ENCODE measurements around the gene NTNG1. TPM values are rescaled to one million over a fixed set of nuclear protein-coding genes. Genes with fewer than 3 reads are reported as not detected.

The NTNG1 gene
- total RNA-seq, 1 donor from 2014 or later, result 1.1 TPM

GRCh38 chr1:107123741-107124140 lies 17.1 kb upstream of the NTNG1 start:
- no peak for DNase-seq (ENCODE audit: low spot score, unreplicated experiment)

GRCh38 chr1:107124694-107125093 lies 16.1 kb upstream of the NTNG1 start:
- TF ChIP-seq CTCF (IDR thresholded peaks at IDR 0.05; ENCODE audit: unreplicated experiment), result no peak
- Mint-ChIP-seq H3K27me3 (no peaks in the 10 kb centered on the region), H3K9me3 (ENCODE audit: low read depth) (no peaks in the 10 kb centered on the region), H3K4me3 (ENCODE audit: low read depth) (no peak overlapping the region), H3K36me3 (ENCODE audit: insufficient read depth) (no peaks in the 10 kb centered on the region), H3K27ac (no peak overlapping the region), H3K4me1 (ENCODE audit: low read depth) (no peaks in the 10 kb centered on the region)
- DNase-seq (ENCODE audit: low spot score, unreplicated experiment), result no peak

More at GRCh38 chr1:107123741-107124140, 17.1 kb upstream of the NTNG1 start:
- Mint-ChIP-seq H3K9me3 (ENCODE audit: low read depth) (no peaks in the 10 kb centered on the region), H3K4me3 (ENCODE audit: low read depth) (no peak overlapping the region), H3K36me3 (ENCODE audit: insufficient read depth) (no peaks in the 10 kb centered on the region), H3K27ac (no peak overlapping the region), H3K27me3 (no peaks in the 10 kb centered on the region), H3K4me1 (ENCODE audit: low read depth) (no peaks in the 10 kb centered on the region)
- TF ChIP-seq CTCF (IDR thresholded peaks at IDR 0.05; ENCODE audit: unreplicated experiment), result no peak

- Mint-ChIP-seq H3K36me3 (ENCODE audit: insufficient read depth) (no peaks in the 10 kb centered on the region), H3K27ac (no peak overlapping the region), H3K27me3 (peaks cover 3% of the 10 kb centered on the region), H3K9me3 (ENCODE audit: low read depth) (no peaks in the 10 kb centered on the region), H3K4me1 (ENCODE audit: low read depth) (no peaks in the 10 kb centered on the region), H3K4me3 (ENCODE audit: low read depth) (no peak overlapping the region)
- no peak for DNase-seq (ENCODE audit: low spot score, unreplicated experiment)
- no peak for TF ChIP-seq CTCF (IDR thresholded peaks at IDR 0.05; ENCODE audit: unreplicated experiment)
These were observed 8.6 kb upstream of the NTNG1 start for GRCh38 chr1:107132195-107132594.

GRCh38 chr1:107132780-107133179 lies 8.1 kb upstream of the NTNG1 start:
- Mint-ChIP-seq H3K9me3 (ENCODE audit: low read depth) (no peaks in the 10 kb centered on the region), H3K27me3 (peaks cover 6% of the 10 kb centered on the region), H3K27ac (no peak overlapping the region), H3K4me3 (ENCODE audit: low read depth) (no peak overlapping the region), H3K36me3 (ENCODE audit: insufficient read depth) (no peaks in the 10 kb centered on the region), H3K4me1 (ENCODE audit: low read depth) (no peaks in the 10 kb centered on the region)
- DNase-seq (ENCODE audit: low spot score, unreplicated experiment), result no peak
- no peak for TF ChIP-seq CTCF (IDR thresholded peaks at IDR 0.05; ENCODE audit: unreplicated experiment)

- no peaks in the 10 kb centered on the region for H3K36me3 Mint-ChIP-seq (ENCODE audit: insufficient read depth)
These were observed 5.4 kb upstream of the NTNG1 start for GRCh38 chr1:107135463-107135862.

More at GRCh38 chr1:107135463-107135862, 5.4 kb upstream of the NTNG1 start:
- Mint-ChIP-seq H3K27me3 (peaks cover 33% of the 10 kb centered on the region), H3K27ac (no peak overlapping the region), H3K4me3 (ENCODE audit: low read depth) (no peak overlapping the region), H3K9me3 (ENCODE audit: low read depth) (no peaks in the 10 kb centered on the region), H3K4me1 (ENCODE audit: low read depth) (peaks cover 9% of the 10 kb centered on the region)
- DNase-seq (ENCODE audit: low spot score, unreplicated experiment), result peak; percentile 66
- TF ChIP-seq CTCF (IDR thresholded peaks at IDR 0.05; ENCODE audit: unreplicated experiment), result no peak
